ENCODE results near the gene NCF2. TPM values are rescaled to one million over a fixed set of nuclear protein-coding genes. Genes with fewer than 3 reads are reported as not detected.

NCF2 gene
- total and polyA plus RNA-seq, 7 donors: 0.51 to 4.3 (median 2.3) TPM

DNA sequence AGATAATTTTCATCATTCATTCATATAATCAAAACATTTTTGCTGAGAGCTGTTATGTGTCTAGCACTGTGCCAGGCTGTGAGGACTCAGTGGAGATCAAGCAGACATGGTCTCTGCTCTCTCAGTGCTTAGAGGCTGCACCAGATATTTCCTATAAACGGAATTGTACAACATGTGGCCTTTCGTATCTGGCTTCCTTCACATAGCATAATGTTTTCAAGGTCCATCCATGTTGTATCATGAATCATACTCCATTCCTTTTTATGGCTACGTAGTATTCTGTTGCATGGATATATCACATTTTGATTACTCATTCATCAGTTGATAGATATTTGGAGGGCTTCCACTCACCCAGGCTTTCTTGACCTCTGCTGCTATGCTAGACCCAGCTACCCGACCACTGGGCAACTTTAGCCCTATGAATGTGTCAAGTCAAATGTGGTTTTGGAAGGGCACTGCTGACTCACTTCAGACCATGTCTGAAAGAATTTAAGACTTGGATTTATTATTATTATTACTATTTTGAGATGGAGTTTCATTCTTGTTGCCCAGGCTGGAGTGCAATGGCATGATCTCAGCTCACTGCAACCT, 18.5 kb downstream of the NCF2 start:
- ATAC-seq (no peak), DNase-seq (no peak)
- intact Hi-C loops (cut with DNase I): no loop called here
- TF ChIP-seq, protein P1, sequence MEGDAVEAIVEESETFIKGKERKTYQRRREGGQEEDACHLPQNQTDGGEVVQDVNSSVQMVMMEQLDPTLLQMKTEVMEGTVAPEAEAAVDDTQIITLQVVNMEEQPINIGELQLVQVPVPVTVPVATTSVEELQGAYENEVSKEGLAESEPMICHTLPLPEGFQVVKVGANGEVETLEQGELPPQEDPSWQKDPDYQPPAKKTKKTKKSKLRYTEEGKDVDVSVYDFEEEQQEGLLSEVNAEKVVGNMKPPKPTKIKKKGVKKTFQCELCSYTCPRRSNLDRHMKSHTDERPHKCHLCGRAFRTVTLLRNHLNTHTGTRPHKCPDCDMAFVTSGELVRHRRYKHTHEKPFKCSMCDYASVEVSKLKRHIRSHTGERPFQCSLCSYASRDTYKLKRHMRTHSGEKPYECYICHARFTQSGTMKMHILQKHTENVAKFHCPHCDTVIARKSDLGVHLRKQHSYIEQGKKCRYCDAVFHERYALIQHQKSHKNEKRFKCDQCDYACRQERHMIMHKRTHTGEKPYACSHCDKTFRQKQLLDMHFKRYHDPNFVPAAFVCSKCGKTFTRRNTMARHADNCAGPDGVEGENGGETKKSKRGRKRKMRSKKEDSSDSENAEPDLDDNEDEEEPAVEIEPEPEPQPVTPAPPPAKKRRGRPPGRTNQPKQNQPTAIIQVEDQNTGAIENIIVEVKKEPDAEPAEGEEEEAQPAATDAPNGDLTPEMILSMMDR (IDR thresholded peaks at IDR 0.05): no peak
- H3K27ac ChIP-seq: no peak overlapping the region
- no peaks in the 10 kb centered on the region for H3K9me3 ChIP-seq
- 88 to 94% (median 94%) methylated on average over 4 of the region's 4 CpGs for WGBS, 3 donors
- no peaks in the 10 kb centered on the region for H3K4me1 ChIP-seq
- H3K27me3 ChIP-seq (ENCODE audit: insufficient read depth in 3 of 3, low read length in 2 of 3): no peaks in the 10 kb centered on the region
- H3K4me3 ChIP-seq: no peak overlapping the region
- H3K36me3 ChIP-seq (ENCODE audit: insufficient read depth in 1 of 2, low read depth in 1 of 2): no peaks in the 10 kb centered on the region

DNA sequence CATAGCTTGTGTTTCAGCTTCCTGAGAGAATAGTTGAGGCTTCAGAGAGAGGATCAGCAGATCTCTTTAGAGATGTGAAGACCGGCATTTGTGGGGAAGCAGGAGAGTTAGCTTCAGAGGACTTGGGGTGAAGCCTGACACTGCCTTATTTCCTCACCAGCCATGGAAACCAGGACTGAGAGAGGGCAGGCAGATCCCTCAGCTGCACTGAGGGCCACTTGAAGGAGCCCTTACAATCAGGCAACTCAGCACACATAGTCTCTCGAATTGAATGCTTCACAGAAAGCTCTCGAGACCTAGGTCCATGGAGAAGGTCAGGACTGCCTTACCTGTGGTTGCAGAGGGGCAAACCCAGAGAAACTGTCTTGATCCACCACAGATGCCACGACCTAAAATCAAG, 19.8 kb downstream of the NCF2 start:
- Histone ChIP-seq H3K9me3 (no peaks in the 10 kb centered on the region), H3K27me3 (ENCODE audit: insufficient read depth in 3 of 3, low read length in 2 of 3) (no peaks in the 10 kb centered on the region), H3K4me3 (no peak overlapping the region), H3K4me1 (no peaks in the 10 kb centered on the region), H3K27ac (no peak overlapping the region), H3K36me3 (ENCODE audit: insufficient read depth in 1 of 2, low read depth in 1 of 2) (no peaks in the 10 kb centered on the region)
- DNase-seq (no peak), ATAC-seq (no peak)
- intact Hi-C loops (cut with DNase I): no loop called here
- 76 to 87% (median 87%) methylated on average over 4 of the region's 4 CpGs for WGBS, 3 donors
- TF ChIP-seq, protein P1 (IDR thresholded peaks at IDR 0.05): no peak

DNA sequence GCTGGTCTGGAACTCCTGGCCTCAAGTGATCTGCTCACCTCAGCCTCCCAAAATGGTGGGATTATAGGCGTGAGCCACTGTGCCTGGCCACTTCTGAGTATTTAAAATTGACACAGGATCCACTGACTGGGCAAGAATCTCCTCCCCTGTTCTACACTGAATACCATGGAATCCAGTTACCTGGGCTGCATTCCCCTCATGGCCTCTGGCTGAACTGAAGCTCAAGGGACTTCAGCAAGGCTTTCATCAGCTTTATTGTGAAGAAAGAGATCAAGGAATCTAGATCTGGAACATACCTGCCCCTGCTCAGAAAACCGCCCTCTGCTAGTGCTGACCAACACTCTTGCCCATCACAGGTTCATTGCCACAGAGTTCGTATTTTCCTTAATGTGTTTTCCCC, 20.5 kb downstream of the NCF2 start:
- H3K9me3 ChIP-seq: no peaks in the 10 kb centered on the region
- H3K27ac ChIP-seq: no peak overlapping the region
- ATAC-seq (no peak), DNase-seq (no peak)
- WGBS, 3 donors: 89 to 94% (median 92%) methylated on average over 3 of the region's 3 CpGs
- H3K4me3 ChIP-seq: no peak overlapping the region
- TF ChIP-seq, protein P1 (IDR thresholded peaks at IDR 0.05): no peak
- intact Hi-C loops (cut with DNase I): no loop called here
- no peaks in the 10 kb centered on the region for H3K27me3 ChIP-seq (ENCODE audit: insufficient read depth in 3 of 3, low read length in 2 of 3)
- no peaks in the 10 kb centered on the region for H3K4me1 ChIP-seq
- H3K36me3 ChIP-seq (ENCODE audit: insufficient read depth in 1 of 2, low read depth in 1 of 2): no peaks in the 10 kb centered on the region

DNA sequence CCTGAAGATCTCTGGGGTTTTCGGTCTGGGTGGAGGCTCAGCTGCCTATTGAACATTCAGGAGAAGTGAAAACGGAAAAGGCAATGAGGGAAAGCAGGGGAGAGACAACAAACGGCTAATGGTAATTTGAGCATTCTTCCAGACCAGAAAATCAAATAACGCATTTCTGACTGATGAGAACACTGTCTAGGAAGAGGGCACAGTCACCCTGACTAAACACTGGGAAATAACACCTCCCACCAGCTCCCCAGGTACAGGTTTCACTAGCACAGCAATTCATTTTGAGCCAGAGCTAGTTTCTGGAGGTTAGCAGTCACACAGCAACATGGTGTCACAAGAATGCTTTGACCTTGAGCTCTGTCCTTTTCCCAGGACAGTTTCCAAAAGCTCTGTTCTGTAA, 21.1 kb downstream of the NCF2 start:
- H3K27ac ChIP-seq: no peak overlapping the region
- H3K4me1 ChIP-seq: no peaks in the 10 kb centered on the region
- TF ChIP-seq, protein P1 (IDR thresholded peaks at IDR 0.05): no peak
- H3K4me3 ChIP-seq: no peak overlapping the region
- intact Hi-C loops (cut with DNase I): no loop called here
- H3K9me3 ChIP-seq: no peaks in the 10 kb centered on the region
- ATAC-seq (no peak), DNase-seq (no peak)
- WGBS, 3 donors: 53 to 68% (median 61%) methylated on average over 4 of the region's 4 CpGs
- H3K36me3 ChIP-seq (ENCODE audit: insufficient read depth in 1 of 2, low read depth in 1 of 2): no peaks in the 10 kb centered on the region
- H3K27me3 ChIP-seq (ENCODE audit: insufficient read depth in 3 of 3, low read length in 2 of 3): no peaks in the 10 kb centered on the region

Measured in psoas muscle (tissue), 8 donors.